ENCODE results near the gene DIP2B. TPM values are rescaled to one million over a fixed set of nuclear protein-coding genes. Genes with fewer than 3 reads are reported as not detected.
A peak's percentile ranks its signal among the peaks of the same experiment; 100 is the strongest.

The DIP2B gene
- total RNA-seq, 1 donor from 2014 or later: 37.1 TPM

GRCh38 chr12:50580436-50580835 lies 75.7 kb downstream of the DIP2B start:
- Histone ChIP-seq H3K9ac (no peak overlapping the region), H3K4me2 (no peak overlapping the region), H3F3A (ENCODE audit: low read depth) (no peaks in the 10 kb centered on the region), H3K27ac (no peak overlapping the region), H3K27me3 (no peaks in the 10 kb centered on the region), H3K4me1 (peaks cover 15% of the 10 kb centered on the region), H4K20me1 (ENCODE audit: low read depth) (peaks cover 4% of the 10 kb centered on the region), H3K36me3 (no peaks in the 10 kb centered on the region), H3K4me3 (no peak overlapping the region), H2AFZ (replicated peaks) (no peak overlapping the region), H3K9me3 (ENCODE audit: low read depth) (no peaks in the 10 kb centered on the region), H3K79me2 (ENCODE audit: low read depth) (peaks cover 60% of the 10 kb centered on the region)
- H3K4me1 Mint-ChIP-seq: peaks cover 9% of the 10 kb centered on the region
- H3K36me3 Mint-ChIP-seq: peaks cover 4% of the 10 kb centered on the region
- H3K27me3 Mint-ChIP-seq (ENCODE audit: insufficient read depth, low read depth): no peaks in the 10 kb centered on the region
- no peak overlapping the region for H3K4me3 Mint-ChIP-seq
- no peaks in the 10 kb centered on the region for H3K9me3 Mint-ChIP-seq
- TF ChIP-seq CTCF (IDR thresholded peaks at IDR 0.05) (no peak), EZH2phosphoT487 (IDR thresholded peaks at IDR 0.05) (no peak), EZH2 (IDR thresholded peaks at IDR 0.05) (no peak)
- no peak overlapping the region for H3K27ac Mint-ChIP-seq
- no peak for DNase-seq (ENCODE audit: low spot score)

- H3F3A ChIP-seq (ENCODE audit: low read depth): no peaks in the 10 kb centered on the region
- H3K27ac ChIP-seq: no peak overlapping the region
- no peak overlapping the region for H2AFZ ChIP-seq (replicated peaks)
- peaks cover 59% of the 10 kb centered on the region for H3K79me2 ChIP-seq (ENCODE audit: low read depth)
- no peak overlapping the region for H3K4me3 Mint-ChIP-seq
- H3K9me3 Mint-ChIP-seq: no peaks in the 10 kb centered on the region
- no peak overlapping the region for H3K4me3 ChIP-seq
- H3K4me1 Mint-ChIP-seq: peaks cover 9% of the 10 kb centered on the region
- peaks cover 4% of the 10 kb centered on the region for H3K36me3 Mint-ChIP-seq
- H3K27me3 Mint-ChIP-seq (ENCODE audit: insufficient read depth, low read depth): no peaks in the 10 kb centered on the region
- no peaks in the 10 kb centered on the region for H3K27me3 ChIP-seq
- no peaks in the 10 kb centered on the region for H3K36me3 ChIP-seq
- peak overlapping the region; percentile 78 for H3K27ac Mint-ChIP-seq
- TF ChIP-seq EZH2phosphoT487 (IDR thresholded peaks at IDR 0.05): no peak
- no peak for TF ChIP-seq CTCF (IDR thresholded peaks at IDR 0.05)
- TF ChIP-seq EZH2 (IDR thresholded peaks at IDR 0.05): no peak
- DNase-seq (ENCODE audit: low spot score): peak; percentile 17
- H3K9ac ChIP-seq: no peak overlapping the region
- H4K20me1 ChIP-seq (ENCODE audit: low read depth): peaks cover 4% of the 10 kb centered on the region
- no peaks in the 10 kb centered on the region for H3K9me3 ChIP-seq (ENCODE audit: low read depth)
- H3K4me1 ChIP-seq: peaks cover 12% of the 10 kb centered on the region
- H3K4me2 ChIP-seq: no peak overlapping the region
Measured at GRCh38 chr12:50581226-50582184, 76.7 kb downstream of the DIP2B start.

GRCh38 chr12:50584135-50584534 lies 79.3 kb downstream of the DIP2B start:
- no peaks in the 10 kb centered on the region for H3K27me3 Mint-ChIP-seq (ENCODE audit: insufficient read depth, low read depth)

More at GRCh38 chr12:50584135-50584534, 79.3 kb downstream of the DIP2B start:
- H3K36me3 Mint-ChIP-seq: peaks cover 4% of the 10 kb centered on the region
- H4K20me1 ChIP-seq (ENCODE audit: low read depth): peaks cover 4% of the 10 kb centered on the region
- H3K4me3 ChIP-seq: no peak overlapping the region
- no peak overlapping the region for H3K4me2 ChIP-seq
- peaks cover 65% of the 10 kb centered on the region for H3K79me2 ChIP-seq (ENCODE audit: low read depth)
- no peaks in the 10 kb centered on the region for H3K9me3 ChIP-seq (ENCODE audit: low read depth)
- no peaks in the 10 kb centered on the region for H3K36me3 ChIP-seq
- H3K4me1 Mint-ChIP-seq: peaks cover 9% of the 10 kb centered on the region
- H3K4me3 Mint-ChIP-seq: no peak overlapping the region
- TF ChIP-seq EZH2 (IDR thresholded peaks at IDR 0.05) (no peak), CTCF (IDR thresholded peaks at IDR 0.05) (no peak), EZH2phosphoT487 (IDR thresholded peaks at IDR 0.05) (no peak)
- H3F3A ChIP-seq (ENCODE audit: low read depth): no peaks in the 10 kb centered on the region
- no peak overlapping the region for H2AFZ ChIP-seq (replicated peaks)
- H3K4me1 ChIP-seq: peaks cover 12% of the 10 kb centered on the region
- no peaks in the 10 kb centered on the region for H3K9me3 Mint-ChIP-seq
- H3K27me3 ChIP-seq: no peaks in the 10 kb centered on the region
- no peak overlapping the region for H3K27ac Mint-ChIP-seq
- no peak overlapping the region for H3K9ac ChIP-seq
- no peak overlapping the region for H3K27ac ChIP-seq
- no peak for DNase-seq (ENCODE audit: low spot score)

Measured in neural progenitor cell (in vitro differentiated cells).